HCT116 (cell line): Measurements from ENCODE around the gene SCN10A. TPM values are rescaled to one million over a fixed set of nuclear protein-coding genes. Genes with fewer than 3 reads are reported as not detected.

Experiments
- ATAC-seq: fragments of 200-7000 bp; cut with Tn5 transposase; 2 replicates; pipeline ENCODE4 v1.9.1; 2020; ENCODE audit warnings: mild to moderate bottlenecking, moderate library complexity
- BruUV-seq: library from RNA; stranded (reverse); fragments of 400-500 nt; replicated peaks from 2 replicates; lab custom pipeline; 2021; lab: Mats Ljungman, UMichigan
- CTCF ChIA-PET: fragments of 300-600 bp; sonication (Branson Sonifier 250); formaldehyde crosslinking; loops from one replicate; lab custom pipeline; 2021; ENCODE audit warnings: antibody characterized with exemption; lab: Charles Lee
- POLR2A ChIA-PET: fragments of 300-600, 350-600 bp; sonication (Branson Sonifier 250); formaldehyde crosslinking; loops from one replicate; lab custom pipeline; 2021; ENCODE audit warnings: antibody characterized with exemption; lab: Charles Lee
- RAD21 ChIA-PET, 2 experiments: fragments of 300-600 bp; sonication (Branson Sonifier 250); formaldehyde crosslinking; loops; one replicate each; lab custom pipeline; 2023; ENCODE audit warnings: low total read pairs in 2 of 2; ENCODE audit not compliant: uncharacterized antibody in 2 of 2, unreplicated experiment in 2 of 2, low non-redundant PET in 1 of 2; lab: Charles Lee
- DNase-seq: peaks from one replicate; pipeline ENCODE4 v3.0.0-alpha.2; 2010; ENCODE audit warnings: low read depth, low spot score
- H2AFZ ChIP-seq: fragments of 200-600 bp; shearing (Covaris generic), sonication (generic); 2 replicates; pipeline ENCODE4 v1.6.1; 2017; ENCODE audit warnings: low read depth, mixed run types, mixed read lengths, antibody characterized with exemption, low read length; ENCODE audit not compliant: poor library complexity, severe bottlenecking
- H3K27ac ChIP-seq: 2 replicates; pipeline ENCODE4 v1.5.1; 2012; ENCODE audit warnings: low read depth, low read length
- H3K27me3 ChIP-seq: fragments of 200-600 bp; sonication (generic); 2 replicates; pipeline ENCODE4 v1.6.1; 2016; ENCODE audit warnings: mixed run types, low read length, mixed read lengths; ENCODE audit not compliant: insufficient read depth
- H3K36me3 ChIP-seq, 2 experiments: fragments of 200-500 bp in 1 of 2; fragments of 200-600 bp in 1 of 2; sonication (Bioruptor generic) in 1 of 2; sonication (generic) in 1 of 2; 2 replicates each; pipeline versions ENCODE4 v1.5.1 to v1.6.1; 2014 to 2016; ENCODE audit warnings: low read length in 2 of 2, inconsistent platforms in 1 of 2, mixed read lengths in 1 of 2, mixed run types in 1 of 2; ENCODE audit not compliant: insufficient read depth in 2 of 2, control insufficient read depth in 1 of 2
- H3K4me1 ChIP-seq, 2 experiments: fragments of 200-600 bp in 1 of 2; sonication (generic) in 1 of 2; 2 replicates each; pipeline versions ENCODE4 v1.5.1 to v1.6.1; 2012 to 2017; ENCODE audit warnings: low read length in 2 of 2, inconsistent platforms in 1 of 2, mild to moderate bottlenecking in 1 of 2, mixed read lengths in 1 of 2, mixed run types in 1 of 2, moderate library complexity in 1 of 2; ENCODE audit not compliant: insufficient read depth in 2 of 2, control insufficient read depth in 1 of 2
- H3K4me2 ChIP-seq: fragments of 200-600 bp; sonication (generic); 2 replicates; pipeline ENCODE4 v1.6.1; 2017; ENCODE audit warnings: mixed run types, low read length, mixed read lengths
- H3K4me3 ChIP-seq, 2 experiments: fragments of 200-600 bp in 1 of 2; sonication (generic) in 1 of 2; replicated peaks in 1 of 2; 2 replicates each; pipeline ENCODE4 v1.5.1; 2011 to 2016; ENCODE audit warnings: low read length in 2 of 2, control low read depth in 1 of 2, low read depth in 1 of 2, mild to moderate bottlenecking in 1 of 2, mixed read lengths in 1 of 2, mixed run types in 1 of 2
- H3K79me2 ChIP-seq: fragments of 200-600 bp; sonication (generic); 2 replicates; pipeline ENCODE4 v1.6.1; 2017; ENCODE audit warnings: mild to moderate bottlenecking, mixed run types, low read length, moderate library complexity, mixed read lengths; ENCODE audit not compliant: insufficient read depth
- H3K9ac ChIP-seq: fragments of 200-600 bp; sonication (generic); 2 replicates; pipeline ENCODE4 v1.6.1; 2016; ENCODE audit warnings: low read length, mixed read lengths
- H3K9me2 ChIP-seq: fragments of 200-600 bp; sonication (generic), shearing (Covaris generic); 2 replicates; pipeline ENCODE4 v1.6.1; 2017; ENCODE audit warnings: mixed run types, mild to moderate bottlenecking, moderate library complexity; ENCODE audit not compliant: insufficient read depth
- H3K9me3 ChIP-seq, 2 experiments: fragments of 200-500 bp in 1 of 2; fragments of 200-600 bp in 1 of 2; sonication (Bioruptor generic) in 1 of 2; sonication (generic) in 1 of 2; 2 replicates each; pipeline ENCODE4 v1.6.1; 2014 to 2017; ENCODE audit warnings: low read length in 2 of 2, mixed read lengths in 2 of 2, inconsistent platforms in 1 of 2, low read depth in 1 of 2, mild to moderate bottlenecking in 1 of 2, mixed run types in 1 of 2, moderate library complexity in 1 of 2; ENCODE audit not compliant: control insufficient read depth in 1 of 2, insufficient read depth in 1 of 2
- H4K20me1 ChIP-seq: fragments of 200-600 bp; sonication (generic), shearing (Covaris generic); 2 replicates; pipeline ENCODE4 v1.6.1; 2017; ENCODE audit warnings: mixed run types, mild to moderate bottlenecking, moderate library complexity; ENCODE audit not compliant: insufficient read depth
- CBX3 ChIP-seq: IDR thresholded peaks from 2 replicates; pipeline ENCODE4 v1.6.1; 2012; ENCODE audit warnings: low read depth
- CEBPB ChIP-seq: IDR thresholded peaks from 2 replicates; pipeline ENCODE4 v1.6.1; 2012; ENCODE audit warnings: low read depth
- CTCF ChIP-seq, 3 experiments: fragments of 200-600 bp in 1 of 3; sonication (generic) in 1 of 3; IDR thresholded peaks in 2 of 3; conservative IDR thresholded peaks in 1 of 3; 2 replicates each; pipeline ENCODE4 v1.5.1; 2012 to 2017; ENCODE audit warnings: low read depth in 2 of 3, low read length in 2 of 3, antibody characterized with exemption in 1 of 3, borderline replicate concordance in 1 of 3, control low read depth in 1 of 3, mild to moderate bottlenecking in 1 of 3, mixed read lengths in 1 of 3, mixed run types in 1 of 3, moderate library complexity in 1 of 3; ENCODE audit not compliant: insufficient read depth in 1 of 3
- EGR1 ChIP-seq: IDR thresholded peaks from 2 replicates; pipeline ENCODE4 v1.6.1; 2012; ENCODE audit warnings: low read depth
- ELF1 ChIP-seq: IDR thresholded peaks from 2 replicates; pipeline ENCODE4 v1.6.1; 2012; ENCODE audit warnings: low read depth, borderline replicate concordance
- EZH2 ChIP-seq: fragments of 200-600 bp; sonication (generic); IDR thresholded peaks from 2 replicates; pipeline ENCODE4 v1.6.1; 2017; ENCODE audit warnings: antibody characterized with exemption, mixed run types
- EZH2phosphoT487 ChIP-seq: fragments of 200-600 bp; IDR thresholded peaks from 2 replicates; pipeline ENCODE4 v1.6.1; 2018; ENCODE audit warnings: antibody characterized with exemption, borderline replicate concordance
- FOSL1 ChIP-seq: IDR thresholded peaks from 2 replicates; pipeline ENCODE4 v1.6.1; 2012; ENCODE audit warnings: low read depth
- JUND ChIP-seq: IDR thresholded peaks from 2 replicates; pipeline ENCODE4 v1.6.1; 2012
- POLR2A ChIP-seq: IDR thresholded peaks from 2 replicates; pipeline ENCODE4 v1.7.0; 2011; ENCODE audit warnings: borderline replicate concordance; ENCODE audit not compliant: insufficient read depth, insufficient read length; ENCODE audit errors: extremely low read depth
- POLR2AphosphoS5 ChIP-seq: IDR thresholded peaks from 2 replicates; pipeline ENCODE4 v1.6.1; 2011; ENCODE audit warnings: mild to moderate bottlenecking, low read depth, low read length, moderate library complexity
- RAD21 ChIP-seq: IDR thresholded peaks from 2 replicates; pipeline ENCODE4 v1.6.1; 2012; ENCODE audit warnings: low read depth, mild to moderate bottlenecking
- SP1 ChIP-seq: IDR thresholded peaks from 2 replicates; pipeline ENCODE4 v1.6.1; 2012; ENCODE audit warnings: low read depth
- YY1 ChIP-seq: IDR thresholded peaks from 2 replicates; pipeline ENCODE4 v1.6.1; 2011; ENCODE audit warnings: low read length, low read depth, moderate library complexity, mild to moderate bottlenecking; ENCODE audit not compliant: insufficient replicate concordance; ENCODE audit errors: extremely low read depth
- ZFX ChIP-seq: fragments of 450-650 bp; IDR thresholded peaks from 2 replicates; pipeline ENCODE4 v1.6.1; 2017
- ZNF274 ChIP-seq: fragments of 200-500 bp; sonication (Bioruptor generic); IDR thresholded peaks from 2 replicates; pipeline ENCODE4 v1.6.1; 2014; ENCODE audit warnings: mild to moderate bottlenecking, low read depth, low read length, inconsistent platforms
- intact Hi-C: fragments of 100-400 bp; cut with micrococcal nuclease; formaldehyde crosslinking; loops from 2 replicates; pipeline ENCODE4 v1.10.0; 2022
- total RNA-seq: library from RNA; stranded (reverse); gene quantifications from one replicate; pipeline ENCODE4 v1.2.1, GENCODE V29; 2021; ENCODE audit not compliant: unreplicated experiment
- TF ChIP-seq, protein P1 (sequence below): IDR thresholded peaks from 2 replicates; pipeline ENCODE4 v1.6.1; 2011; ENCODE audit warnings: mild to moderate bottlenecking, low read length, moderate library complexity; ENCODE audit not compliant: insufficient replicate concordance; ENCODE audit errors: extremely low read depth

SCN10A gene
- total RNA-seq, 1 experiment from 2014 or later: not detected

DNA sequence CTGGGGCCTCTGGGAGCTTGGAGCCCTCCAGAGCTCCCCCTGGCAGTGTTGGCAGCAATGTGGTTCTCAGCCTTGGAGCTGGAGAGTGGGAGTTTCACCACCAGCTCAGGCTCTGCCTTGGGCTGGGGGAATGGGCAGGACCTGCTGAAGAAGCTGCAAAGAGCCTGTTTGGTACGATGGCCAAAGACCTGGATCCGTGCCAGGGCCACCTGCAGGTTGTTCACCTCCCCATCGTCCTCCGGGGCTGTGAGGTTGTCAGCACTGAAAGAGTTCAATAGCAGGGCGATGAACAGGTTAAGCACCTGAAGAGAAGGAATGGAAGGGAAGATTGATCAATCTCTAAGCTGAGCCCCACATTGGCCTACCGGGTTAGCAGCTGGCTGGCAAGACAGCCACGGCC is 89.3 kb downstream of the SCN10A start:
- no peaks in the 10 kb centered on the region for H4K20me1 ChIP-seq
- H3K9ac ChIP-seq: no peak overlapping the region
- no peak overlapping the region for H3K4me2 ChIP-seq
- BruUV-seq: no TSS peak
- peaks cover 32% of the 10 kb centered on the region; the same call in 1 of the 2 replicates for H3K27me3 ChIP-seq
- CTCF ChIA-PET: no interaction called here
- H3K4me3 ChIP-seq: no peak overlapping the region
- no peaks in the 10 kb centered on the region for H3K79me2 ChIP-seq
- H3K36me3 ChIP-seq: no peaks in the 10 kb centered on the region
- peaks cover 6 to 9% of the 10 kb centered on the region in 2 experiments; a peak in 2 of 4 replicates for H3K4me1 ChIP-seq
- no peak for ATAC-seq
- H3K27ac ChIP-seq: no peak overlapping the region
- no peaks in the 10 kb centered on the region for H3K9me3 ChIP-seq
- no peak for DNase-seq
- POLR2A ChIA-PET: no interaction called here
- no peaks in the 10 kb centered on the region for H3K9me2 ChIP-seq
- H2AFZ ChIP-seq: no peak overlapping the region
- RAD21 ChIA-PET: no interaction called here
- TF ChIP-seq SP1 (no peak), CTCF (IDR thresholded peaks at IDR 0.05 in 2 of 3, conservative IDR thresholded peaks at IDR 0.05 in 1 of 3; ENCODE audit: borderline replicate concordance in 1 of 3, insufficient read depth in 1 of 3, low read depth in 2 of 3, low read length in 2 of 3) (no peak), EGR1 (no peak), ZNF274 (no peak), EZH2phosphoT487 (no peak), CBX3 (no peak), RAD21 (no peak), POLR2A (no peak), EZH2 (no peak), JUND (no peak), ELF1 (no peak), ZFX (no peak), FOSL1 (no peak), YY1 (no peak), POLR2AphosphoS5 (no peak), CEBPB (no peak)
- TF ChIP-seq, protein P1, sequence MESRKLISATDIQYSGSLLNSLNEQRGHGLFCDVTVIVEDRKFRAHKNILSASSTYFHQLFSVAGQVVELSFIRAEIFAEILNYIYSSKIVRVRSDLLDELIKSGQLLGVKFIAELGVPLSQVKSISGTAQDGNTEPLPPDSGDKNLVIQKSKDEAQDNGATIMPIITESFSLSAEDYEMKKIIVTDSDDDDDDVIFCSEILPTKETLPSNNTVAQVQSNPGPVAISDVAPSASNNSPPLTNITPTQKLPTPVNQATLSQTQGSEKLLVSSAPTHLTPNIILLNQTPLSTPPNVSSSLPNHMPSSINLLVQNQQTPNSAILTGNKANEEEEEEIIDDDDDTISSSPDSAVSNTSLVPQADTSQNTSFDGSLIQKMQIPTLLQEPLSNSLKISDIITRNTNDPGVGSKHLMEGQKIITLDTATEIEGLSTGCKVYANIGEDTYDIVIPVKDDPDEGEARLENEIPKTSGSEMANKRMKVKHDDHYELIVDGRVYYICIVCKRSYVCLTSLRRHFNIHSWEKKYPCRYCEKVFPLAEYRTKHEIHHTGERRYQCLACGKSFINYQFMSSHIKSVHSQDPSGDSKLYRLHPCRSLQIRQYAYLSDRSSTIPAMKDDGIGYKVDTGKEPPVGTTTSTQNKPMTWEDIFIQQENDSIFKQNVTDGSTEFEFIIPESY: no peak
- intact Hi-C loops: no loop called here
